ENCODE data around the gene LRMDA.

The LRMDA gene

GRCh38 chr10:75865413-75866299, 434.2 kb downstream of the LRMDA start:
- no peak for DNase-seq (ENCODE audit: low read depth, low spot score)

- DNase-seq (ENCODE audit: low read depth, low spot score): no peak
Observed at GRCh38 chr10:75866300-75866625, 434.8 kb downstream of the LRMDA start.

GRCh38 chr10:75866731-75867130, 435.3 kb downstream of the LRMDA start:
- no peak for DNase-seq (ENCODE audit: low read depth, low spot score)

- DNase-seq (ENCODE audit: low read depth, low spot score): no peak
Observed at GRCh38 chr10:75868574-75868973, 437.1 kb downstream of the LRMDA start.

GRCh38 chr10:75870039-75870645, 438.7 kb downstream of the LRMDA start:
- DNase-seq (ENCODE audit: low read depth, low spot score): no peak

GRCh38 chr10:75875740-75876139, 444.3 kb downstream of the LRMDA start:
- no peak for DNase-seq (ENCODE audit: low read depth, low spot score)

- no peak for DNase-seq (ENCODE audit: low read depth, low spot score)
Observed at GRCh38 chr10:75876710-75877109, 445.3 kb downstream of the LRMDA start.

- DNase-seq (ENCODE audit: low read depth, low spot score): no peak
Observed at GRCh38 chr10:75877877-75878276, 446.5 kb downstream of the LRMDA start.

GRCh38 chr10:75878586-75878985, 447.2 kb downstream of the LRMDA start:
- no peak for DNase-seq (ENCODE audit: low read depth, low spot score)

- DNase-seq (ENCODE audit: low read depth, low spot score): no peak
Observed at GRCh38 chr10:75880031-75880775, 448.8 kb downstream of the LRMDA start.

GRCh38 chr10:75883081-75884072, 452.0 kb downstream of the LRMDA start:
- DNase-seq (ENCODE audit: low read depth, low spot score): no peak

- no peak for DNase-seq (ENCODE audit: low read depth, low spot score)
Observed at GRCh38 chr10:75884808-75885207, 453.4 kb downstream of the LRMDA start.

- no peak for DNase-seq (ENCODE audit: low read depth, low spot score)
Observed at GRCh38 chr10:75887369-75887768, 455.9 kb downstream of the LRMDA start.

GRCh38 chr10:75887992-75888680, 456.7 kb downstream of the LRMDA start:
- DNase-seq (ENCODE audit: low read depth, low spot score): no peak

- no peak for DNase-seq (ENCODE audit: low read depth, low spot score)
Observed at GRCh38 chr10:75889051-75889450, 457.6 kb downstream of the LRMDA start.

- no peak for DNase-seq (ENCODE audit: low read depth, low spot score)
Observed at GRCh38 chr10:75894761-75895160, 463.3 kb downstream of the LRMDA start.

GRCh38 chr10:75895259-75895658, 463.8 kb downstream of the LRMDA start:
- DNase-seq (ENCODE audit: low read depth, low spot score): no peak

GRCh38 chr10:75899816-75900390, 468.5 kb downstream of the LRMDA start:
- DNase-seq (ENCODE audit: low read depth, low spot score): no peak

GRCh38 chr10:75902816-75903215, 471.4 kb downstream of the LRMDA start:
- DNase-seq (ENCODE audit: low read depth, low spot score): no peak

- no peak for DNase-seq (ENCODE audit: low read depth, low spot score)
Observed at GRCh38 chr10:75904499-75905283, 473.3 kb downstream of the LRMDA start.

Measured in brain pericyte (primary cell).